HepG2 (cell line): ENCODE measurements around the gene VARS2. TPM values are rescaled to one million over a fixed set of nuclear protein-coding genes. Genes with fewer than 3 reads are reported as not detected.

ENCODE experiments used
- ARHGAP35 ChIP-seq: sonication (generic); formaldehyde crosslinking; IDR thresholded peaks from 2 replicates; pipeline ENCODE4 v1.9.0; 2022; ENCODE audit warnings: mild to moderate bottlenecking, inconsistent platforms, moderate library complexity, missing genetic modification reagents, borderline replicate concordance
- ARNTL ChIP-seq: sonication (generic); formaldehyde crosslinking; IDR thresholded peaks from 2 replicates; pipeline ENCODE4 v1.4.0; 2020; ENCODE audit warnings: mild to moderate bottlenecking, missing genetic modification reagents
- ATF5 ChIP-seq: sonication (generic); formaldehyde crosslinking; IDR thresholded peaks from 2 replicates; pipeline ENCODE4 v1.4.0; 2020; ENCODE audit warnings: mild to moderate bottlenecking, low read depth, missing genetic modification reagents
- NFIC ChIP-seq: IDR thresholded peaks from 2 replicates; pipeline ENCODE4 v1.6.1; 2012; ENCODE audit warnings: mild to moderate bottlenecking, low read length, inconsistent platforms
- PCBP1 ChIP-seq: fragments of 200-400 bp; formaldehyde crosslinking; IDR thresholded peaks from 2 replicates; pipeline ENCODE4 v1.6.1; 2017; ENCODE audit warnings: mild to moderate bottlenecking, low read depth, low read length, borderline replicate concordance
- PRDM15 ChIP-seq: sonication (generic); formaldehyde crosslinking; IDR thresholded peaks from 2 replicates; pipeline ENCODE4 v1.4.0; 2020; ENCODE audit warnings: missing genetic modification reagents
- REST ChIP-seq, 2 experiments: IDR thresholded peaks; 2 replicates each; pipeline ENCODE4 v1.6.1; 2011 to 2012; ENCODE audit warnings: low read length in 2 of 2, borderline replicate concordance in 1 of 2, low read depth in 1 of 2, mild to moderate bottlenecking in 1 of 2, moderate library complexity in 1 of 2
- SNAI1 ChIP-seq: sonication (generic); formaldehyde crosslinking; IDR thresholded peaks from 2 replicates; pipeline ENCODE4 v1.5.0; 2020; ENCODE audit warnings: mild to moderate bottlenecking, missing genetic modification reagents, borderline replicate concordance
- THAP9 ChIP-seq: sonication (generic); formaldehyde crosslinking; IDR thresholded peaks from 2 replicates; pipeline ENCODE4; 2020; ENCODE audit warnings: missing genetic modification reagents, mild to moderate bottlenecking, borderline replicate concordance
- TSC22D2 ChIP-seq: sonication (generic); formaldehyde crosslinking; IDR thresholded peaks from 2 replicates; pipeline ENCODE4 v1.5.1; 2020; ENCODE audit warnings: missing genetic modification reagents, mild to moderate bottlenecking, borderline replicate concordance
- ZBTB46 ChIP-seq: sonication (generic); formaldehyde crosslinking; IDR thresholded peaks from 2 replicates; pipeline ENCODE4 v1.4.0; 2020; ENCODE audit warnings: mild to moderate bottlenecking, missing genetic modification reagents, borderline replicate concordance
- ZNF275 ChIP-seq: sonication (generic); formaldehyde crosslinking; IDR thresholded peaks from 2 replicates; pipeline ENCODE4 v1.8.0; 2022; ENCODE audit warnings: missing genetic modification reagents, mild to moderate bottlenecking, inconsistent platforms, borderline replicate concordance
- polyA plus RNA-seq, 8 experiments: library from polyadenylated mRNA; depleted of rRNA in 3 of 8; stranded (reverse) in 7 of 8; unstranded in 1 of 8; fragments of >200 nt; fragmentation: Illumina TruSeq in 4 of 8; extraction: Trizol in 4 of 8; gene quantifications; 2 replicates each; pipeline versions ENCODE4 v1.2.1 to v1.2.3, GENCODE V29; 2011 to 2016; ENCODE audit warnings: low read depth in 4 of 8, missing spikeins in 1 of 8, mixed read lengths in 1 of 8; ENCODE audit not compliant: insufficient read depth in 1 of 8
- total RNA-seq, 5 experiments: library from RNA; depleted of rRNA; stranded (reverse); fragments of >200 nt; fragmentation: Illumina TruSeq; extraction: Trizol; gene quantifications; 2 replicates each; pipeline ENCODE4 v1.2.3, GENCODE V29; 2016; ENCODE audit warnings: low read depth in 1 of 5

VARS2 gene
- total and polyA plus RNA-seq, 2 of the 13 experiments (the other 11 are each of a cell fraction or from before 2014, with no cell fraction given) = 61.8 to 71.8 TPM

- TF ChIP-seq ZBTB46 (CRISPR knock-in tag) (no peak), THAP9 (CRISPR knock-in tag) (peak; percentile 94), TSC22D2 (CRISPR knock-in tag) (no peak), ARNTL (CRISPR knock-in tag) (0 out of 2 replicates have a peak, but pooled peaks have one; percentile 23), NFIC (0 out of 2 replicates have a peak, but pooled peaks have one; percentile 7), ZNF275 (CRISPR knock-in tag) (no peak), REST (IDR thresholded peaks at IDR 0.05; ENCODE audit: borderline replicate concordance in 1 of 2, low read depth in 1 of 2, low read length in 2 of 2) (no peak), PCBP1 (no peak), SNAI1 (CRISPR knock-in tag) (0 out of 2 replicates have a peak, but pooled peaks have one; percentile 8), ATF5 (peak; percentile 7; the same call in 1 of the 2 replicates), ARHGAP35 (CRISPR knock-in tag) (no peak), PRDM15 (CRISPR knock-in tag) (no peak)
Observed at GRCh38 chr6:30914854-30915590, 984 bp downstream of the VARS2 start (continued).
